AG08395 (cell line): ENCODE results near the gene HS1BP3.
A peak's percentile ranks its signal among the peaks of the same experiment; 100 is the strongest.

ENCODE experiments used
- DNase-seq: peaks from one replicate; pipeline ENCODE4 v3.0.0; 2012; ENCODE audit warnings: mixed read lengths, low spot score

The HS1BP3 gene

GRCh38 chr2:20584399-20585358 is 66.2 kb downstream of the HS1BP3 start:
- peak; percentile 92 for DNase-seq

GRCh38 chr2:20584045-20584398 is 66.9 kb downstream of the HS1BP3 start:
- DNase-seq = peak; percentile 73

DNA sequence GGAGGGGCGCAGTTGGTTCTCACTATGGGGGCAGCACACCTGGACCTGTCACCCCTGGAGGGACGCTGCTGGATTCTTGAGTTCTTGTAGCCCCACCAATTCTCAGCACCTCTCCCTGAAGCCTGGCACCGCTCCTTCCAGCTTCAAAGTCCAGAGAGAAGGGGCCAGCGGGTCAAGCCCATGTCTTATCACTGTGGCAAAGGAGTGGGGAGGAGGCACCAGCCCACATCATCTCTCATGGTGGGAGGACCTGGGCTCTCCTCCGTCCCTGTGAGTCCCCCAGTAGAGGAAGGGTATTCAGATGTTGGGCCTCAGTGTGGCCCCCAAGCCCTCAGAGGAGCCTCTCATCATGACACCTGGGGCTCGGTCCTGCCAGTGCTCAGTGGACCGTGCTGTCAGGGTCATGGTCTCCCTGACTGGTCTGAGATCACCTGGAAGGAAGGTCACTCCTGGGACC is 67.4 kb downstream of the HS1BP3 start:
- DNase-seq = no peak

GRCh38 chr2:20582600-20583221 is 68.2 kb downstream of the HS1BP3 start:
- no peak for DNase-seq

DNA sequence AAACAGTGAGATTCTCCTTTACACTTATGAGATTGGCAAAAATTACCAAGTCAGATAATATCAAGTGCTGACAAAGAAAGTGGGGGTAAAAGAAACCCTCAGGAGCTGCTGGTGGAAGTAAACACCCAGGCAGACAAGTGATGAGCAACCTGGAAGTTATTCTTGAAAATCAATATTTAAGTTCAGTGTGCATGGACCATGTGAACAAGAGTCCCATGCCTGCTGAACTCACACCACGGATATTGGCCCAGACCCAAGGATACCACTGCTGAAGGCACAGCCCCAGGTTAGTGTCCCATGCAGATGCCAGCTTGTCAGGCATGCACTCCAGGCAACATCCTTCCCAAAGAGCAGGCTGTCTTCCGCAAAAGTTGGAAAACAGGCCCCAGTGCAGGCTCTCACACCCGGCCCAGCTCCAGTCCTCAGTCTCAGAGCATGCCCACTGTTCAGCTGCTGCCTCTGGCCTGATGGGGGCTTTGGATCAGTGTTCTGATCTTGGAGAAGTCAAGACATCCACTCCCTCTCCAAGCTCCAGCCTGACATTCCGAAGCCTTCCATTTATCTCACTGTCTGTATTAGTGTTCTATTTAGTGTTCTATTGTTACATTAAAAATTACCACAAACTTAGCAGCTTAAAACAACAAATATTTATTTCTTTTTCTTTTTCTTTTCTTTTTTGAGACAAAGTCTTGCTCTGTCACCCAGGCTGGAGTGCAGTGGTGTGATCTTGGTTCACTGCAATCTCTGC is 70.0 kb downstream of the HS1BP3 start:
- no peak for DNase-seq

DNA sequence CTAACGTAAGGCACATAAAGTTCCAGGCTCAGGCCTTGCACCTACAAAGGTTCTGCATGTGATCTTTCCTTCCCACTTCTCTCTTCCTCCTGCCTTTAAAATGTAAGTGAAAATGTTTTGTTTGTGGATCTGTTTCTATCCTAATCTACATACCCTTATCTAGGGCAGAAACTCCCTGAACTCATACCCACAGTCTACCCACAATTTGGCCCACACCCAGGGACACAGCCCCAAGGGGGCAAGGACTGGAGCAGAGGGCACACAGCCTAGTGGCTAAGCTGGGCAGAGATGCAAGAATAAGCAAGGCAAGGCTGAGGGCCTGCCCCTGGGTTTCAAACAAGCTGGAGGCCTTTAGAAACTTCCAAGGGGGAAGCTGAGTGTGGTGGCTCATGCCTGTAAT is 71.0 kb downstream of the HS1BP3 start:
- DNase-seq = no peak

DNA sequence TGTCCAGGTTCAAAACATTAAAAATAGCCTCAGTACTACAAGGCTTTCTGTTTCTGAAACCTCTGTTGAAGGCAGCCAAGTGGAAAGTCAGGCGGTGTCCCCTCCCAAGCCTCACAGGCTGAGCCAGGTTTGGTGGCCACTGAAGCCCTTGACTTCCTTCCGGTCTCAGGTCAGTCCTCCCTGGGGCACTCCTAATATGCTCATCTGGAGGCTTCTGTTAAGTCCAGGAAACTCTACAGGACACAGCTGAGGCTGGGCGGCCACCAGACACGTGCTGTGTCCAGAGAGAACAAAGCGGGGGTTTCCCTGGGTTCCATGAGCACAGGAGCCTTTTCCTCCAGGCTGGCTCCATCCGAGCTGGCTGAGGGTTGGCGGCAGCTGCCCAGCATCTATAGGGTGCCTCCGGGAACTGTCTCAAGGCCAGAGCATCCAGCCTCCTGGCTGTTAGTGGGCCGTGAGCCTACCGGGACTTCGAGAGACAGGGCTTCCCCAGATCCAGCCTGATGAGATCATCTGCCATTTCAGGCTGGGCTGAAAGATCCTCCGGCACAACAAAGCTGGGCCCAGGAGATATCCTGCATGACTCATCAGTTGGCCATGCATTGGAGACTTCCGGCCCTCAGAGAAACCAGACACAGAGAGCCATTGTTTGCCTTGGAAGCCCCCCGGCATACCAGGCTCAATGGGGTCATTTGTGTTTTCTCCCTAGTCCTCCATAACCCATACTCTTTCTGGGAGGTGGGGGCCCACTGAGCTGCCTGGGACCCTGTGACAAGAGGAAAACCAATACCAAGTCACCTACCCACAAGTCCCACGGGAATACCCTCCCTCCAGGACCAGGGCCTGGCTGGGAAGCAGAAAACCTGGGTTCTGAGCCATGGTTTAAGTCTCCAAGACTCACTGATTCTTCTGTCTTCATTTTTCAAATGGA is 71.7 kb downstream of the HS1BP3 start:
- DNase-seq = peak; percentile 93

DNA sequence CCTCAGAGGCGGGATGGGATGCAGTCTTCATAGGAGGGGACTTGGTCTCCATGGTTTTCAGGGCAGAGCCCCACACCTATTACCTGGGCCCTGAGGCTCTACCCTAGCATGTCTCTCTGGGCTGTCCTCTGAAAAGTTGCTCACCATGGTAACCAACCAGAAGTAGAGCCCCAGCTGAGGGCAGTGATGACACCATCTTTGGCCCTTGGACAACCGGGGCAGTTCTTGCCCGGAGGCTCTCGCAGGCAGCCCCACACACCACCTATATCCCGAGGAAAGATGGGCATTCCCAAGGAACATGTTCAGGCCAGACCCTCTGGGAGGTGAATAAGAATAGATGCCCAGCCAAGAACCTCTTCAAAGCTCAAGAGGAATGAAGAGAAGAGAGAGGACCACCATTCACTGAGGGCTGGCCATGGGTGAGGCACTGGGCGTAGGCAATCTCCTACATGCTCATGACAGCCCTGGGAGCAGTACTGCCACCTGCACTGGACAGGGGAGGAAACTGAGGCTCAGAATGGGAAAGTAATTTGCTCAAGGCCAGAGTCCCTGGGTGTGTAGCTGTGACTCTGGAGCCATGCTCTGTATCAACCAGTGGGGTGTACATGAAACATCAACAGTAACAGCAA is 72.5 kb downstream of the HS1BP3 start:
- DNase-seq = no peak

GRCh38 chr2:20577495-20578235 is 73.2 kb downstream of the HS1BP3 start:
- DNase-seq = peak; percentile 65

DNA sequence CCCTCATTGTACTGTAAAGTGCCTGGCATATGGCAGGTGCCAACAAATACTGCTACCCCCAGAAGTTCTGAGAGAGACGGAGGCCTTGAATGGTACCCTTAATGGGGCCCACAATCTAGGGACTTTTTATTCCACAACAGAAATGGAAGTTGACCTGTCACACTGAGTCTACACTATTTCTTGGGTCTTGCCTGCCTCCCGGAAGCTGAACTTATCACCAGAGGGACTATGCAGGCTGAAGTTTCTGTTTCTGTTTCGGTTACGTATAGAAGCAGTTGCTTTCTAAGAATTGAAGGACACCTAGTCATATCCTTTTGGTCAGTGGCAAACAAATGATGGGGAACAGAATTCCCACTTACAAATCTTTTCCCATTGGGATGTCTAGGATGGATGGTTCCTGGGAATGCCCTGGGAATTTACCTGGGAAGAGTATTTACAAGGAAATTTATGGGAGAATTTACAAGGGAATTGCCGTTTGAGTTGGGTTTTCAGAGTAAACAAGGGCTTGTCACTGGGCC is 74.2 kb downstream of the HS1BP3 start:
- no peak for DNase-seq

DNA sequence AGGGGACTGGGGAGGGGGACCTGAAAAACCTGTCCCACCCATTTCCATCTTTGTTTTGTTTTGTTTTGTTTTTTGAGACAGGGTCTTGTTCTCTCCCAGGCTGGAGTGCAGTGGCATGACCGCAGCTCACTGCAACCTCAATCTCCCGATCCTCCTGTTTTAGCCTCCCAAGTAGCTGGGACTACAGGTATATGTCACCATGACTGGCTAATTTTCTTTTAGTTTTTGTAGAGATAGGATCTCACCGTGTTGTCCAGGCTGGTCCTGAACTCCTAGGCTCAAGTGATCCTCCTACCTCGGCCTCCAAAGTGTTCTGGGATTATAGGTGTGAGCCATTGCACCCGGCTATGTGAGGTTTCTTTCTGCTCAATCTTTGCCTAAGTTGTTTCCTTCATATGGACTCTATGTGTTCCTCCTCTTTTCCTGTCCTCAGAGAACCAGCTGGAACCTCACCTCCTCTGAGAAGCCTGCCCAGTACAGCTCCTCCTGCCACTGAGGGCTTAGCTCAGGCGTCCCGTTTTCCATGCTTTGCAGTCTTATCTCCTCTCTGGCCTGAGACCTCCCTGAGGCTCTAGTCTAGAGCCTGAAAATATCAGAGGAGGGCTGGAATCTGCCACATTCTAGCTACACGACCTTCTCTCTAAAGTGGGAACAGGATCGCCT is 74.8 kb downstream of the HS1BP3 start:
- no peak for DNase-seq

- no peak for DNase-seq
Observed at GRCh38 chr2:20575414-20575813, 75.5 kb downstream of the HS1BP3 start.

DNA sequence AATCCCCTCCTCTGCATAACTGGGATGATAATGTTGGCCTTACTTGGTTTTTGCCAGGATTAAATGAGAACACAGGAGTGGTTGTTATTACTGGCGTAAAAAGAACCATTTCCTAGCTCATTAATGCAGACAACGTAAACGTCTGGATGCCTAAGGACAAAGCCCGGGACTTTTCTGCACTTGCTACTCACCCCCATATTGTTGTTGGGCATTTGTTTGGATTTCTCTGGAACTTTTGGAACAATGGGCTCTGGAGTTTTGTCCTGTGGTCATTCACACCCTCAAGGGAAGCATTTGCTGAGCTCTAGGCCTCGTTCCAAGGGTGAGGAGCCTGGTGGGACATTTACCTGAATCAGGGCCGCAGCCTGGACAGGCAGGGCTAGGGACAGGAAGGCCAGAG is 76.0 kb downstream of the HS1BP3 start:
- no peak for DNase-seq

GRCh38 chr2:20574423-20574911 is 76.4 kb downstream of the HS1BP3 start:
- no peak for DNase-seq

DNA sequence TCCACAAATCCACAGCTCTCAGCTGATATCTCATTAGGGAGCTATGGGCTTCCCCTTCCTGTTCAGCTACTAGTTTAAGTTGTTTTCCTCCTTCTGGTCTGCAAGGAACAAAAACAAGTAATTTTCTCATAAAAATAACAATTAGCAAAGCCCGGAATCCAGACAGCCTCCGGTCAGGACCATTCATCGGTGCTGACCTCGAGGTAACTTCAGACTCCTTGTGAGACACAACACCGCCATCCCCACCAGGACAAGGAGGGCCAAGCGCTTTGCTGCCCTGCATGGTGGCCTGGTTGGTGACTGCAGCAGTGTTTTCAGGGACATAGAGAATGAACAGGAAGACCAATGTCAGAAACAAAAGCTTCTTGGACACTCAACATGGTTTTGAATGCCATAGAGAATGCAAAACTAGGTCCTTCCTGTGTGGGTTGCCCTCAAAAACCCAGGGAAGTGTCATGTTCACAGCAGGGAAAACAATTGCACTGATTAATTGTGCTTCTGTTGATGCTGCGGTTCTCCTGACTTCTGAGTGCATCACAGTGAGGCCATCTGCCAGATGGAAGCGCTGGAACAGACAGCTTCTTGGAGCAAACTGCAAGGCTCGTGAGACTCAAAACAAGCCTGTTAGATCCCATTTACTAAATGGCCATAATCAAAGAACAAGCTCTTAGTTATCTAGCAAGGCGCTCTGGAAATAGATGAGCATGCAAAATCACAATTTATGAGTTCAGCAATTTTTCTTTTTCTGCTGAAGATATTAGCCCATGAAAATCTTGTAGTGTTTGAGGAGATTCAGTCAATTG is 77.1 kb downstream of the HS1BP3 start:
- peak; percentile 54 for DNase-seq

DNA sequence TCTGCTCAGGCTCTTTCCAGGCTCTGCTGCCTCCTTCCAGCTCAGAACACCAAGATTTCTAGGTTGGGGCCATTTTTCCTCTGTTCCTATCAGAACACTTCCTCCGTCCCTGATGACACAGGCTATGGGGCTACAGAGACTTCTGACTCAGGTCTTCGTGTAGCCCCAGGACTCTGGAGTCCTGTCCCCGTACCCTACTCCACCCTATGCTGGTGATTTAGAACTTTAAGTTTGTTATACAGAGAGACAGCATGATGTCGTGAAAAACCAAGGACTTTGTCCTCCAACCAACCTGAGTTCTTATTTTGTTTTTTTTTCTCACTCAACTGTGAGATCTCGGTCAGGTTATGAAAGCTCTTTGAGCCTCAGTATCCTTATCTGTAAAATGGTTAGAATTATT is 78.7 kb downstream of the HS1BP3 start:
- no peak for DNase-seq

GRCh38 chr2:20571644-20572215 is 79.2 kb downstream of the HS1BP3 start:
- no peak for DNase-seq

- no peak for DNase-seq
Observed at GRCh38 chr2:20571231-20571630, 79.7 kb downstream of the HS1BP3 start.
